CD4-positive, alpha-beta T cell treated with Interleukin-6 for 4 hours (primary cell): ENCODE measurements around the gene CD93.
A peak's percentile ranks its signal among the peaks of the same experiment; 100 is the strongest.

Experiments used
- DNase-seq: peaks from one replicate; pipeline ENCODE4 v3.0.0-alpha.2; 2020; ENCODE audit warnings: mixed read lengths

The CD93 gene

GRCh38 chr20:23059846-23060245 is 26.3 kb downstream of the CD93 start:
- no peak for DNase-seq

GRCh38 chr20:23059001-23059400 is 27.1 kb downstream of the CD93 start:
- DNase-seq: no peak

GRCh38 chr20:23058240-23058639 is 27.9 kb downstream of the CD93 start:
- DNase-seq: no peak

- no peak for DNase-seq
Observed at GRCh38 chr20:23052904-23053303, 33.2 kb downstream of the CD93 start.

GRCh38 chr20:23050847-23051627 is 35.1 kb downstream of the CD93 start:
- DNase-seq: peak; percentile 11

- DNase-seq: no peak
Observed at GRCh38 chr20:23050076-23050838, 35.9 kb downstream of the CD93 start.

GRCh38 chr20:23049201-23050075 is 36.7 kb downstream of the CD93 start, which contains the start of gene THBD:
Gene THBD (minus strand): TSS chr20:23049672. CDS start chr20:23049504, 168 bp downstream.
- no peak for DNase-seq

- DNase-seq: no peak
Observed at GRCh38 chr20:23048283-23049200, 37.6 kb downstream of the CD93 start.

GRCh38 chr20:23047738-23048214 is 38.3 kb downstream of the CD93 start:
- no peak for DNase-seq

- DNase-seq: no peak
Observed at GRCh38 chr20:23047001-23047737, 39.0 kb downstream of the CD93 start.

GRCh38 chr20:23046431-23046830 is 39.7 kb downstream of the CD93 start:
- no peak for DNase-seq

GRCh38 chr20:23043376-23043775 is 42.7 kb downstream of the CD93 start:
- no peak for DNase-seq

GRCh38 chr20:23042270-23042669 is 43.9 kb downstream of the CD93 start:
- no peak for DNase-seq

- no peak for DNase-seq
Observed at GRCh38 chr20:23039885-23040508, 46.1 kb downstream of the CD93 start.

- DNase-seq: no peak
Observed at GRCh38 chr20:23039136-23039875, 46.8 kb downstream of the CD93 start.

- no peak for DNase-seq
Observed at GRCh38 chr20:23037017-23037481, 49.1 kb downstream of the CD93 start.

GRCh38 chr20:23036371-23036770 is 49.8 kb downstream of the CD93 start:
- no peak for DNase-seq

- DNase-seq: no peak
Observed at GRCh38 chr20:23035731-23036130, 50.4 kb downstream of the CD93 start.
